ENCODE measurements around the gene DENND1A.

The DENND1A gene

DNA sequence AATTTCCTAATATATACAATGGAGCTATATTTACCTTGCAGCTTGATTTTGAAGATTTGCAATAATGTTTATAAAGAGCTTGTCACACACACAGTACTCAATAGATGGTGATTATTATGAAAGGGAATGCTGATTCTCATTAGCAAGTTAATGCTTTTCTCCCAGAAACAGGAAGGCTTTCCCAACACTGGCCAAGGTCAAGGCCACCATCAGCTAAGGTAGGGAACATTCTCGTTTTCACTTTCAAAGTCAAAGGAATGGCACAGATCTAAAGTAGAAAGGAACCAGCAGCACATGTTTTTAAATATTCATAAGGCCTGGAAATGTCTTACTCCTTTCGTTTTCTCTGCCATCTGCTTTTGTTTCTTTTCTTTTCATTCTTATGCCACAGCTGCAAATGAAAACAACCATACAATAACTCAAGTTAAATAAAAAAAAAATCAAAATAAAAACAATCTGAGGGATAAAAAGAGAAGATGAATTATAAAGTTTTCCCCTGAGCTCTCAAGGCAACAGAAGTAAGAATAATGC lies 307.1 kb downstream of the DENND1A start:
- no peak overlapping the region for H3K4me3 ChIP-seq (ENCODE audit: low read depth, low read length)
- TF ChIP-seq, protein P1, sequence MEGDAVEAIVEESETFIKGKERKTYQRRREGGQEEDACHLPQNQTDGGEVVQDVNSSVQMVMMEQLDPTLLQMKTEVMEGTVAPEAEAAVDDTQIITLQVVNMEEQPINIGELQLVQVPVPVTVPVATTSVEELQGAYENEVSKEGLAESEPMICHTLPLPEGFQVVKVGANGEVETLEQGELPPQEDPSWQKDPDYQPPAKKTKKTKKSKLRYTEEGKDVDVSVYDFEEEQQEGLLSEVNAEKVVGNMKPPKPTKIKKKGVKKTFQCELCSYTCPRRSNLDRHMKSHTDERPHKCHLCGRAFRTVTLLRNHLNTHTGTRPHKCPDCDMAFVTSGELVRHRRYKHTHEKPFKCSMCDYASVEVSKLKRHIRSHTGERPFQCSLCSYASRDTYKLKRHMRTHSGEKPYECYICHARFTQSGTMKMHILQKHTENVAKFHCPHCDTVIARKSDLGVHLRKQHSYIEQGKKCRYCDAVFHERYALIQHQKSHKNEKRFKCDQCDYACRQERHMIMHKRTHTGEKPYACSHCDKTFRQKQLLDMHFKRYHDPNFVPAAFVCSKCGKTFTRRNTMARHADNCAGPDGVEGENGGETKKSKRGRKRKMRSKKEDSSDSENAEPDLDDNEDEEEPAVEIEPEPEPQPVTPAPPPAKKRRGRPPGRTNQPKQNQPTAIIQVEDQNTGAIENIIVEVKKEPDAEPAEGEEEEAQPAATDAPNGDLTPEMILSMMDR (IDR thresholded peaks at IDR 0.05; ENCODE audit: low read depth, low read length), result no peak

DNA sequence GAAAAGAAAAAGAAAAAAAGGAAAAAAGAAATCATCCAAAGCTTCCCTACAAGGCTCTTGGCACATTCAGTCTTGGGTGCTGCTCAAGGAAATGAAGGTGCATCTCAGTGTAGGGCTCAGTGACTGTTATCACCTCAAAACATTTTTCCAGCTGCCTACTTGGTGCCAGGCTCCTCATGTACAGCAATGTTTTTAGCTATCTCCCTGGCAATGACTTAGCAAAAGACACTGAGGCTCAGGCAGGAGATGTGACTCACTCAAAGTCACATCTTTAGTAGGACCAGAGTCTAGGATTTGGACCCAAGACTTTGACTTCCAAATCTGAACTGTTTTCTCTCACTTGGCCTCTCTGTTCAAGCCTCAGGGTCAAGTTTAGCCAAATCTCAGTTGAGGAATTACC lies 309.7 kb downstream of the DENND1A start:
- no peak overlapping the region for H3K4me3 ChIP-seq (ENCODE audit: low read depth, low read length)
- TF ChIP-seq, protein P1 (IDR thresholded peaks at IDR 0.05; ENCODE audit: low read depth, low read length), result no peak

DNA sequence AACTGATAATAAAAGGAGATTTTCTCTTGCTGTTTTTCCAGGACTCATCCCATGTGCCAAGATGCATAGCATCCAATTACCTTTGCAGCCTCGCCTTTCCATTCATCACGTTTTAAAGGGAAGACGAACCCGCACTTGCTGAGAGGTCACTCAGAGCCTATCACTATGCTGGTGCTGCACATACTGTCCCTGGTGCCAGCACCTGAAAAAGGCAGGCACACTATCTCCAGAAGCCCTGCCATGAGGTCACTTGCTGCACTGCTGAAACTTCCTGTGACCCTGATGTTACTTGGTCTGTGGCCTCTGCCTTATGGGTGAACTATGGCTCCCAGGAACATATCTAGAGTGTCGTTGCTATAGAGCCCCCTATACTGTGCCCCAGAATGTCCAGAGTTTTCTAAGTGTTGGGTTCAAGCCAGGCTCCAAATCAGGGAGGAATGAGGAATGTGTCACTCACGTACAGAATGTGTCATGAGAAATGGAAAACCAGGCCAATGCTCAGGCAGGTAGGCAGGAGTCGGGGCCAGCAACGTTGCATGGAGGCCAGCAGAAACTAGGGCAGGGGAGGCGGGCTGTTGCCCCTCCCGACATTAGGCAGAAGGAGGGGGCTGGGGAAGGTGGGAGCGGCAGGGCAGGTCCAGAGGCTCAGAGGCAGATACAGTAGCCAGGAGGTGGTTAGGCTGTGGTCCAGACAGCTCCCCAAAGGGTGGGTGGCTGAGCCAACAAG lies 311.8 kb downstream of the DENND1A start:
- no peak overlapping the region for H3K4me3 ChIP-seq (ENCODE audit: low read depth, low read length)
- TF ChIP-seq, protein P1 (IDR thresholded peaks at IDR 0.05; ENCODE audit: low read depth, low read length), result no peak

DNA sequence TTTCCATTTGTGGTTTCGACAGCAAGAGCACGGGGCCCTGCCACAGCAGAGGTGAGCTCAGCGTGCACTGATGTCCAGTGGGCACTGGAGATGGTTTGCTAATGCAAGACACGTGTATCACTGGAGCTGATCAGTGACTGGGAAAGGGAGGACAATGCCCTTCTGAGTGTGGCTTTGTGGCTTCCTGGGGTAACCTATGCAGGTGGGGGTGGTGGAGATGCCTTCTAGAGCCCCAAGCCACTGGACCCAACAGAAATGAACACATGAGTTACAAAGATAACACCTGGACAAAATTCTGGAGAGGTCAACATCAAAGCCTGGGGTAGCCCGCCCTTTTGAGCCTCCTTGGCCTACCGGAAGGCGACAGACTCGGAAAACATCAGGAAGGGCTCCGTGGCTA lies 312.6 kb downstream of the DENND1A start:
- TF ChIP-seq, protein P1 (IDR thresholded peaks at IDR 0.05; ENCODE audit: low read depth, low read length), result no peak
- H3K4me3 ChIP-seq (ENCODE audit: low read depth, low read length), result no peak overlapping the region

DNA sequence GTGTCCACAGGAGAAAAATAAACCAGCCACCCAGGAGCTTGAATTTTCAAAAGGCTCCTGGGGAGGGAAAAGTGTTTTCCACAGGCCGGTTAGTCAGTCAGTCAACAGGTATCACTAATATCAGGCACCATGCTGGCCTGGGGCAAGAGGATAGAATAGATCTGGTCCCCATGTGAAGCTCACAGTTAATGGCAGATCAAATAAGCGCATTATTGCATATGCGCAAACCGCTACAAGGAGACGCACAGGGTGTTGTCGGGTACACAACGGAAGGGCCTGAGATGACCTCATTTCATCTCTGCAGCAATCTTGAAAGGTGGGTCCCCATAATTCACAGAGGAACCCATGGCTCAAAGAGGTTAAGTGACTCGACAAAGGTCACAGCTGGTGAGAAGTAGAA lies 313.2 kb downstream of the DENND1A start:
- TF ChIP-seq, protein P1 (IDR thresholded peaks at IDR 0.05; ENCODE audit: low read depth, low read length), result no peak
- no peak overlapping the region for H3K4me3 ChIP-seq (ENCODE audit: low read depth, low read length)

DNA sequence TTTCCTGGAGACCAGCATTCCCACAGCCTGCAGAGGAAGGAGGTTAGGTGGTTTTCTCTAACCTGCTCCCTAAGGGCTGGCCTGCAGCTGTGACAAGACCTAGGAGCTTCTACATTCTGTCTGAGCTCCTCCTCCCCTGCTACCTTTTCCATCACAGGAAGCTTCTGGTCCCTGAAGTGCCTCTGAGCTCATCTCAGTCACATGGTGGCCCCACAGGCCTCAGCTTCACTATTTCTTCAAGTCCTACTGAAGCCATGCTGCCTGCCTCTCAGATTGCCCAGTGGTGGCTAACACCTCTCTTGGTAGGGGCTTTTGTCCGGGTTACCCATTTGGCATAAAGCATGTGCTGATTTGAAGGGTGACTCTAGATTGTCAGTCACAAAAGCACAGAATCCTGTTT lies 314.5 kb downstream of the DENND1A start:
- TF ChIP-seq, protein P1 (IDR thresholded peaks at IDR 0.05; ENCODE audit: low read depth, low read length), result no peak

More for the DNA sequence above, 314.5 kb downstream of the DENND1A start:
- no peak overlapping the region for H3K4me3 ChIP-seq (ENCODE audit: low read depth, low read length)
